DOHH2 (cell line): ENCODE data around the gene ADAMTS8.

Source experiments
- H3F3A ChIP-seq: fragments of 200-600 bp; sonication (generic), shearing (Covaris generic); 2 replicates; pipeline ENCODE4 v1.6.0; 2016; ENCODE audit warnings: antibody characterized with exemption, mild to moderate bottlenecking; ENCODE audit not compliant: control insufficient read depth, insufficient read depth
- H3K27ac ChIP-seq: fragments of 200-600 bp; sonication (generic); 2 replicates; pipeline ENCODE4 v1.5.1; 2014; ENCODE audit warnings: low read depth, mild to moderate bottlenecking, low read length, moderate library complexity
- H3K27me3 ChIP-seq: fragments of 200-600 bp; sonication (generic); 2 replicates; pipeline ENCODE4 v1.6.1; 2014; ENCODE audit warnings: mild to moderate bottlenecking, low read length, mixed read lengths; ENCODE audit not compliant: control insufficient read depth
- H3K36me3 ChIP-seq: fragments of 200-600 bp; sonication (generic); 2 replicates; pipeline ENCODE4 v1.6.1; 2014; ENCODE audit warnings: mild to moderate bottlenecking, low read length, moderate library complexity, mixed read lengths; ENCODE audit not compliant: control insufficient read depth
- H3K4me1 ChIP-seq: fragments of 200-600 bp; sonication (generic); 2 replicates; pipeline ENCODE4 v1.6.1; 2014; ENCODE audit warnings: mild to moderate bottlenecking, low read length, mixed read lengths; ENCODE audit not compliant: control insufficient read depth
- H3K4me2 ChIP-seq: fragments of 200-600 bp; sonication (generic); 2 replicates; pipeline ENCODE4 v1.6.0; 2014; ENCODE audit warnings: mild to moderate bottlenecking, low read length, moderate library complexity
- H3K4me3 ChIP-seq: fragments of 200-600 bp; sonication (generic); 2 replicates; pipeline ENCODE4 v1.5.1; 2014; ENCODE audit warnings: mild to moderate bottlenecking, low read length, mixed read lengths
- H3K79me2 ChIP-seq: fragments of 200-600 bp; sonication (generic); 2 replicates; pipeline ENCODE4 v1.6.1; 2014; ENCODE audit warnings: mild to moderate bottlenecking, low read length, mixed read lengths; ENCODE audit not compliant: control insufficient read depth
- H3K9me2 ChIP-seq: fragments of 200-600 bp; sonication (generic); replicated peaks from 2 replicates; pipeline ENCODE4 v1.6.1; 2014; ENCODE audit warnings: mild to moderate bottlenecking, low read length, mixed read lengths; ENCODE audit not compliant: control insufficient read depth
- H3K9me3 ChIP-seq: fragments of 200-600 bp; sonication (generic); 2 replicates; pipeline ENCODE4 v1.6.1; 2014; ENCODE audit warnings: antibody characterized with exemption, low read length, mixed read lengths; ENCODE audit not compliant: control insufficient read depth, insufficient read depth
- H4K20me1 ChIP-seq: fragments of 200-600 bp; sonication (generic); 2 replicates; pipeline ENCODE4 v1.6.0; 2014; ENCODE audit warnings: low read depth, mild to moderate bottlenecking, antibody characterized with exemption, low read length, moderate library complexity; ENCODE audit not compliant: control insufficient read depth, insufficient read depth
- EZH2phosphoT487 ChIP-seq: fragments of 200-600 bp; sonication (generic); IDR thresholded peaks from 2 replicates; pipeline ENCODE4 v1.6.1; 2017; ENCODE audit warnings: borderline replicate concordance, mild to moderate bottlenecking, antibody characterized with exemption, low read length, moderate library complexity, mixed read lengths
- TF ChIP-seq, protein P1 (sequence below): fragments of 200-600 bp; sonication (generic); IDR thresholded peaks from one replicate; pipeline ENCODE4 v1.5.1; 2014; ENCODE audit warnings: antibody characterized with exemption, mild to moderate bottlenecking, low read depth, low read length; ENCODE audit not compliant: poor library complexity, severe bottlenecking

Gene ADAMTS8

DNA sequence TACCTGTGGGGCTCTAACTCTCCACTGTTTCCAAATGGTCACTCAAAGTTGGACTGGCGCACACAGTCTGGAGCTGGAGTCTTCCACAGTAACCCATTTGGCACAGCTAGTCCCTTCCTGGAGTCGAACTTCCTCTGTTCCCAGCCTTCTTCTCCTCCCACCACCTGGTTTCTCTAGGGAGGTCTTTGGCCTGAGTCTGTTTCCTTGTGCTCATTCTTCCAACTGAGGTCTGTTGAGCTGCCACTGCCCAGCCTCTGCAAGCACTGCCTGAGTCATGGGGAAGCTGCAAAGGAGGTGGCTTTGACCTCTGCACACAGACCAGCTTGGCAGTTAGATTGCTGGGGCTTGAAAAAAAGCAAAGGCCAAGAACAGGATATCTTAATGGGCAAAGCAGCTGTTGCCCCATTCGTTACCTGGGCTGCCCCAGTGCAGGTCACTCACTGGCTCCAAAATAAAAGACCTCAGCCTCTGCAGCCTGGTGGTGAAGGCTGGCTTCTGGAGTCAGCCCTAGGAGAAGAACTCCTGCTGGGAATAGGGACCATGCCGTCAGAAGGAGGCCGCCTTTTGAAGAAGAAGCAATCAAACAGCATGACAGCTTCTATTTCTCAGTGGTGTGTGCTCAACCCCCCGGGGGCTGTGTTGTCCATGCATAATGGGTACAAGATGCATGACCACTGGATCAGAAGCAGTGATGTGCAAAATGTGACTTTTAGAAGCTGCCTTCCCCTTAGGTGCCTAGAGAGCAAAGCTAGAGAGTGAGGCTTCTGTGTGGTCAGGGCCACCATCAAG is 23.0 kb upstream of the ADAMTS8 start:
- H3K9me2 ChIP-seq = no peaks in the 10 kb centered on the region
- H3K4me2 ChIP-seq = no peak overlapping the region
- H3K4me3 ChIP-seq = no peak overlapping the region
- no peaks in the 10 kb centered on the region for H3K4me1 ChIP-seq
- no peaks in the 10 kb centered on the region for H3F3A ChIP-seq
- H3K36me3 ChIP-seq = no peaks in the 10 kb centered on the region
- no peaks in the 10 kb centered on the region for H3K9me3 ChIP-seq
- no peak overlapping the region for H3K27ac ChIP-seq
- no peak for TF ChIP-seq EZH2phosphoT487
- TF ChIP-seq, protein P1, sequence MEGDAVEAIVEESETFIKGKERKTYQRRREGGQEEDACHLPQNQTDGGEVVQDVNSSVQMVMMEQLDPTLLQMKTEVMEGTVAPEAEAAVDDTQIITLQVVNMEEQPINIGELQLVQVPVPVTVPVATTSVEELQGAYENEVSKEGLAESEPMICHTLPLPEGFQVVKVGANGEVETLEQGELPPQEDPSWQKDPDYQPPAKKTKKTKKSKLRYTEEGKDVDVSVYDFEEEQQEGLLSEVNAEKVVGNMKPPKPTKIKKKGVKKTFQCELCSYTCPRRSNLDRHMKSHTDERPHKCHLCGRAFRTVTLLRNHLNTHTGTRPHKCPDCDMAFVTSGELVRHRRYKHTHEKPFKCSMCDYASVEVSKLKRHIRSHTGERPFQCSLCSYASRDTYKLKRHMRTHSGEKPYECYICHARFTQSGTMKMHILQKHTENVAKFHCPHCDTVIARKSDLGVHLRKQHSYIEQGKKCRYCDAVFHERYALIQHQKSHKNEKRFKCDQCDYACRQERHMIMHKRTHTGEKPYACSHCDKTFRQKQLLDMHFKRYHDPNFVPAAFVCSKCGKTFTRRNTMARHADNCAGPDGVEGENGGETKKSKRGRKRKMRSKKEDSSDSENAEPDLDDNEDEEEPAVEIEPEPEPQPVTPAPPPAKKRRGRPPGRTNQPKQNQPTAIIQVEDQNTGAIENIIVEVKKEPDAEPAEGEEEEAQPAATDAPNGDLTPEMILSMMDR = no peak
- H3K79me2 ChIP-seq = no peaks in the 10 kb centered on the region
- no peaks in the 10 kb centered on the region for H4K20me1 ChIP-seq
- no peaks in the 10 kb centered on the region for H3K27me3 ChIP-seq

GRCh38 chr11:130449996-130450769 is 21.8 kb upstream of the ADAMTS8 start:
- H3K4me1 ChIP-seq = no peaks in the 10 kb centered on the region
- H3K27ac ChIP-seq = no peak overlapping the region
- H3K4me3 ChIP-seq = no peak overlapping the region
- no peaks in the 10 kb centered on the region for H3K9me2 ChIP-seq
- H3K36me3 ChIP-seq = no peaks in the 10 kb centered on the region
- TF ChIP-seq, protein P1 = no peak
- no peak for TF ChIP-seq EZH2phosphoT487
- H3K79me2 ChIP-seq = no peaks in the 10 kb centered on the region
- H4K20me1 ChIP-seq = no peaks in the 10 kb centered on the region
- no peaks in the 10 kb centered on the region for H3K9me3 ChIP-seq
- no peaks in the 10 kb centered on the region for H3K27me3 ChIP-seq
- H3K4me2 ChIP-seq = no peak overlapping the region
- H3F3A ChIP-seq = no peaks in the 10 kb centered on the region

- Histone ChIP-seq H3K4me3 (no peak overlapping the region), H3F3A (no peaks in the 10 kb centered on the region), H3K4me1 (no peaks in the 10 kb centered on the region), H3K9me2 (no peaks in the 10 kb centered on the region), H3K36me3 (no peaks in the 10 kb centered on the region), H3K9me3 (no peaks in the 10 kb centered on the region), H3K27ac (no peak overlapping the region), H3K4me2 (no peak overlapping the region), H3K27me3 (no peaks in the 10 kb centered on the region), H3K79me2 (no peaks in the 10 kb centered on the region), H4K20me1 (no peaks in the 10 kb centered on the region)
- no peak for TF ChIP-seq EZH2phosphoT487
- TF ChIP-seq, protein P1 = no peak
Observed at GRCh38 chr11:130449310-130449990, 21.0 kb upstream of the ADAMTS8 start.
